ENCODE data around the gene CHCHD2. TPM values are rescaled to one million over a fixed set of nuclear protein-coding genes. Genes with fewer than 3 reads are reported as not detected.

The CHCHD2 gene
- total and polyA plus RNA-seq, 2 of the 13 experiments (the other 11 are each of a cell fraction or from before 2014, with no cell fraction given): 330 to 572 TPM

GRCh38 chr7:56106108-56107073, at the start of gene CHCHD2 (continued):
- TF ChIP-seq MATR3 (CRISPR knock-in tag; IDR thresholded peaks at IDR 0.05) (no peak), ATAD3A (CRISPR knock-in tag; IDR thresholded peaks at IDR 0.05) (no peak), ZNF670 (CRISPR knock-in tag; IDR thresholded peaks at IDR 0.05; ENCODE audit: borderline replicate concordance) (peak; percentile 89), SATB2 (CRISPR knock-in tag; IDR thresholded peaks at IDR 0.05) (no peak), TRIM24 (CRISPR knock-in tag; IDR thresholded peaks at IDR 0.05) (no peak), USF2 (IDR thresholded peaks at IDR 0.05; ENCODE audit: low read depth, low read length) (peak; percentile 57; the same call in 1 of the 2 replicates), USF2 (CRISPR knock-in tag; IDR thresholded peaks at IDR 0.05; ENCODE audit: borderline replicate concordance) (peak; percentile 71), MTF1 (CRISPR knock-in tag; IDR thresholded peaks at IDR 0.05) (no peak), TEAD2 (CRISPR knock-in tag; IDR thresholded peaks at IDR 0.05) (no peak), HDAC1 (CRISPR knock-in tag; IDR thresholded peaks at IDR 0.05) (peak; percentile 93), ARNT (IDR thresholded peaks at IDR 0.05) (no peak), ZNF652 (CRISPR knock-in tag; IDR thresholded peaks at IDR 0.05; ENCODE audit: borderline replicate concordance, low read depth) (peak; percentile 28; the same call in 1 of the 2 replicates), NFKBIZ (CRISPR knock-in tag; IDR thresholded peaks at IDR 0.05) (peak; percentile 38; the same call in 1 of the 2 replicates), WIZ (CRISPR knock-in tag; IDR thresholded peaks at IDR 0.05) (peak; percentile 23; the same call in 1 of the 2 replicates), ZFP82 (CRISPR knock-in tag; IDR thresholded peaks at IDR 0.05; ENCODE audit: borderline replicate concordance) (peak; percentile 88; the same call in 1 of the 2 replicates), BRCA1 (CRISPR knock-in tag; IDR thresholded peaks at IDR 0.05) (no peak), ATF7 (IDR thresholded peaks at IDR 0.05) (no peak), ATF7 (CRISPR knock-in tag; IDR thresholded peaks at IDR 0.05) (no peak), SMYD3 (CRISPR knock-in tag; IDR thresholded peaks at IDR 0.05) (no peak), SRSF9 (IDR thresholded peaks at IDR 0.05; ENCODE audit: borderline replicate concordance, insufficient read depth, low read depth, low read length, poor library complexity, severe bottlenecking) (no peak), TAF15 (IDR thresholded peaks at IDR 0.05; ENCODE audit: low read depth, low read length, poor library complexity, severe bottlenecking) (no peak)
- TF ChIP-seq, protein P1, sequence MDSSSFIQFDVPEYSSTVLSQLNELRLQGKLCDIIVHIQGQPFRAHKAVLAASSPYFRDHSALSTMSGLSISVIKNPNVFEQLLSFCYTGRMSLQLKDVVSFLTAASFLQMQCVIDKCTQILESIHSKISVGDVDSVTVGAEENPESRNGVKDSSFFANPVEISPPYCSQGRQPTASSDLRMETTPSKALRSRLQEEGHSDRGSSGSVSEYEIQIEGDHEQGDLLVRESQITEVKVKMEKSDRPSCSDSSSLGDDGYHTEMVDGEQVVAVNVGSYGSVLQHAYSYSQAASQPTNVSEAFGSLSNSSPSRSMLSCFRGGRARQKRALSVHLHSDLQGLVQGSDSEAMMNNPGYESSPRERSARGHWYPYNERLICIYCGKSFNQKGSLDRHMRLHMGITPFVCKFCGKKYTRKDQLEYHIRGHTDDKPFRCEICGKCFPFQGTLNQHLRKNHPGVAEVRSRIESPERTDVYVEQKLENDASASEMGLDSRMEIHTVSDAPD (CRISPR knock-in tag; IDR thresholded peaks at IDR 0.05): no peak; the same call in 1 of the 2 replicates
- TF ChIP-seq, protein P2, sequence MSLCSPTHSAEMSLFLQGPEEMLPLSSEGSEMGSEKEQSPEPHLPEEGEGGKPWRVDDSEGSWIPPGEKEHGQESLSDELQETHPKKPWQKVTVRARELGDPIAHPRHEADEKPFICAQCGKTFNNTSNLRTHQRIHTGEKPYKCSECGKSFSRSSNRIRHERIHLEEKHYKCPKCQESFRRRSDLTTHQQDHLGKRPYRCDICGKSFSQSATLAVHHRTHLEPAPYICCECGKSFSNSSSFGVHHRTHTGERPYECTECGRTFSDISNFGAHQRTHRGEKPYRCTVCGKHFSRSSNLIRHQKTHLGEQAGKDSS (CRISPR knock-in tag; IDR thresholded peaks at IDR 0.05; ENCODE audit: borderline replicate concordance, low read depth): peak; percentile 70; the same call in 1 of the 2 replicates
- TF ChIP-seq, protein P3, sequence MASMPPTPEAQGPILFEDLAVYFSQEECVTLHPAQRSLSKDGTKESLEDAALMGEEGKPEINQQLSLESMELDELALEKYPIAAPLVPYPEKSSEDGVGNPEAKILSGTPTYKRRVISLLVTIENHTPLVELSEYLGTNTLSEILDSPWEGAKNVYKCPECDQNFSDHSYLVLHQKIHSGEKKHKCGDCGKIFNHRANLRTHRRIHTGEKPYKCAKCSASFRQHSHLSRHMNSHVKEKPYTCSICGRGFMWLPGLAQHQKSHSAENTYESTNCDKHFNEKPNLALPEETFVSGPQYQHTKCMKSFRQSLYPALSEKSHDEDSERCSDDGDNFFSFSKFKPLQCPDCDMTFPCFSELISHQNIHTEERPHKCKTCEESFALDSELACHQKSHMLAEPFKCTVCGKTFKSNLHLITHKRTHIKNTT (CRISPR knock-in tag; IDR thresholded peaks at IDR 0.05): no peak

Measured in HepG2 (cell line).